Parathyroid adenoma (tissue), 2 donors: ENCODE data around the gene BRD9.

Experiments used
- H2AFZ ChIP-seq: fragments of 300-600 bp; sonication (generic); one replicate; pipeline ENCODE4 v1.7.0; 2017; ENCODE audit warnings: antibody characterized with exemption, mild to moderate bottlenecking
- H3K27ac ChIP-seq: fragments of 300-600 bp; sonication (generic); one replicate; pipeline ENCODE4 v1.7.0; 2017
- H3K27me3 ChIP-seq: fragments of 300-600 bp; sonication (generic); one replicate; pipeline ENCODE4 v1.7.0; 2017; ENCODE audit warnings: low read length; ENCODE audit not compliant: control insufficient read depth, insufficient read depth
- H3K36me3 ChIP-seq: fragments of 300-600 bp; sonication (generic); one replicate; pipeline ENCODE4 v1.7.0; 2017; ENCODE audit warnings: low read length; ENCODE audit not compliant: control insufficient read depth, insufficient read depth
- H3K4me1 ChIP-seq: fragments of 300-600 bp; sonication (generic); one replicate; pipeline ENCODE4 v1.7.0; 2017; ENCODE audit warnings: control low read depth
- H3K4me2 ChIP-seq: fragments of 300-600 bp; sonication (generic); one replicate; pipeline ENCODE4 v1.7.0; 2017; ENCODE audit warnings: low read length
- H3K4me3 ChIP-seq: fragments of 300-600 bp; sonication (generic); one replicate; pipeline ENCODE4 v1.7.0; 2017; ENCODE audit warnings: low read depth, low read length
- H3K79me2 ChIP-seq: fragments of 300-600 bp; sonication (generic); one replicate; pipeline ENCODE4 v1.7.0; 2017; ENCODE audit warnings: control low read depth
- H3K9ac ChIP-seq: fragments of 300-600 bp; sonication (generic); one replicate; pipeline ENCODE4 v1.7.0; 2017; ENCODE audit warnings: mild to moderate bottlenecking
- H3K9me3 ChIP-seq: fragments of 300-600 bp; sonication (generic); one replicate; pipeline ENCODE4 v1.7.0; 2017; ENCODE audit warnings: low read length; ENCODE audit not compliant: control insufficient read depth
- TF ChIP-seq, protein P1 (sequence below): fragments of 300-600 bp; sonication (generic); IDR thresholded peaks from one replicate; pipeline ENCODE4 v1.7.0; 2017; ENCODE audit warnings: antibody characterized with exemption, mild to moderate bottlenecking
- donor health status: primary hyperparathyroidism.

Gene BRD9

DNA sequence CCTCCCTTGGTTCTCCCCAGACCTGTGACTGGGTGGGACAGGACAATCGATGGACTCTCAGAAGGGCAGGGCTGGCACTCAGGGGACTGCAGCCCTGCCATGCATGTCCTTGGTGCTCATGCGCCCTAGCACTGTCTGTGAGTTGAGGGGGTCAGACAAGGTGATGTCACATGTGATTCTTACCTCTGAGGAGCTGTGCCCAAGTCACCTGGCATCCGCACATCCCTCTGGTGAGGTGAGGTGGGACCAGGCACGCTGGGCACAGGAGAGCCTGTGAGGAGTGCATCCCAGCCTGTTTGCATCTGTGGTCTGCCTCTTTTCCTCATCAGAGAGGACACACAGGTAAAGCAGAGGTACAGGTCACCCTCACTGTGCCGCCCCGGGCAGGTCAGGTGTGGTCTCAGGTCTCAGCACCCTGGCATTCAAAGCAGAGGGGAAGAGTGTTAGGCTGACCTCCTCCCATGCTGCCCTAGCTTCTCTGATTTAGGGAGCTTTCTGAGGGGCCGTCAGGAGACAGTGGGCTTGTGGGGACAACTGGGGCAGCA is 14.8 kb upstream of the BRD9 start:
- Histone ChIP-seq H3K36me3 (no peaks in the 10 kb centered on the region), H3K4me3 (no peak overlapping the region), H3K27me3 (no peaks in the 10 kb centered on the region), H3K9ac (no peak overlapping the region), H3K27ac (no peak overlapping the region), H3K9me3 (no peaks in the 10 kb centered on the region), H3K4me1 (no peaks in the 10 kb centered on the region), H3K4me2 (no peak overlapping the region), H3K79me2 (no peaks in the 10 kb centered on the region), H2AFZ (no peak overlapping the region)
- TF ChIP-seq, protein P1, sequence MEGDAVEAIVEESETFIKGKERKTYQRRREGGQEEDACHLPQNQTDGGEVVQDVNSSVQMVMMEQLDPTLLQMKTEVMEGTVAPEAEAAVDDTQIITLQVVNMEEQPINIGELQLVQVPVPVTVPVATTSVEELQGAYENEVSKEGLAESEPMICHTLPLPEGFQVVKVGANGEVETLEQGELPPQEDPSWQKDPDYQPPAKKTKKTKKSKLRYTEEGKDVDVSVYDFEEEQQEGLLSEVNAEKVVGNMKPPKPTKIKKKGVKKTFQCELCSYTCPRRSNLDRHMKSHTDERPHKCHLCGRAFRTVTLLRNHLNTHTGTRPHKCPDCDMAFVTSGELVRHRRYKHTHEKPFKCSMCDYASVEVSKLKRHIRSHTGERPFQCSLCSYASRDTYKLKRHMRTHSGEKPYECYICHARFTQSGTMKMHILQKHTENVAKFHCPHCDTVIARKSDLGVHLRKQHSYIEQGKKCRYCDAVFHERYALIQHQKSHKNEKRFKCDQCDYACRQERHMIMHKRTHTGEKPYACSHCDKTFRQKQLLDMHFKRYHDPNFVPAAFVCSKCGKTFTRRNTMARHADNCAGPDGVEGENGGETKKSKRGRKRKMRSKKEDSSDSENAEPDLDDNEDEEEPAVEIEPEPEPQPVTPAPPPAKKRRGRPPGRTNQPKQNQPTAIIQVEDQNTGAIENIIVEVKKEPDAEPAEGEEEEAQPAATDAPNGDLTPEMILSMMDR: no peak

DNA sequence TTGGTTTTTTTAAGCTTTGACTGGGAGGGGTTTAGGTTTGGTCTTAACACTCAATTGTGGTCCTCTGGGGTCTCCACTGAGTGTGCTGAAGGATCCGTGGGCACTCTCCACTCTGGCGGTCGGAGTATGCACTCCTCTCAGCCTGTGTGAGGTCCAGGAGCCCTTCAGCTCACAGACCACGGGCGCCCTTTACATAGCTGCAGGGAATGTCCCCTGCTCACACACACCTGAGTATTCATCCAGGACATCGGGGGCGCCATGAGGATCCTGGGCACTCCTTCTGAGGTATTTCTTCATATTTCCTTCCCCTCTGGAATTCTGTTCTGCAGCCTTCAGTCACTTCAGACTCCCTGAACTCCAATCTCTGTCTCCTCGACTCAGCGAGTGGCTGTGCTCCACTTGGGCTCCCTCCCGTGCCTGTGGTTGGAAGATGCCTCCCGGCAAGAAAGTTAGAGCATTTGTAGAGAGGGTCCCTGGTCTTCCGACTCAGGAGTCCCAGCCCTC is 12.6 kb upstream of the BRD9 start:
- no peak overlapping the region for H3K4me2 ChIP-seq
- H3K27me3 ChIP-seq: no peaks in the 10 kb centered on the region
- TF ChIP-seq, protein P1: no peak
- H3K27ac ChIP-seq: no peak overlapping the region
- no peaks in the 10 kb centered on the region for H3K9me3 ChIP-seq
- no peaks in the 10 kb centered on the region for H3K36me3 ChIP-seq
- H3K4me3 ChIP-seq: no peak overlapping the region
- no peaks in the 10 kb centered on the region for H3K4me1 ChIP-seq
- no peak overlapping the region for H3K9ac ChIP-seq
- no peaks in the 10 kb centered on the region for H3K79me2 ChIP-seq
- no peak overlapping the region for H2AFZ ChIP-seq

DNA sequence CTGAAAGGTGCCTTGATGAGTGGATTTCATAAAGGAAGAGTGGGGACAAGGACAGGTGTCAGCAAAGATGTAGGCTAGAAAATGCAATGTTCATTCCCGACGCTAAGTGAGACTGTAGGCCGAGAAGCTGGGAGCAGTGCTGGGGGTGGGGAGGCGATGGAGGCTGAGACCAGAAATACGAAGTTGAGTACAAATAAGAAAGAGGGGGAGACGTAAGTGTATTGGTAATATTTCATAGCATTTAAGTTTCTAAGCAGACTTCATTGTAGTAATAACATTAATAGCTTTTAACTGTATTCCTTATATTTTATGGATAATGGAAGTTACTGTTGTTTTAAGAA is 11.1 kb upstream of the BRD9 start:
- Histone ChIP-seq H3K9me3 (no peaks in the 10 kb centered on the region), H3K79me2 (no peaks in the 10 kb centered on the region), H3K27ac (no peak overlapping the region), H3K9ac (no peak overlapping the region), H3K4me3 (no peak overlapping the region), H3K4me2 (no peak overlapping the region), H3K27me3 (no peaks in the 10 kb centered on the region), H3K36me3 (no peaks in the 10 kb centered on the region), H3K4me1 (no peaks in the 10 kb centered on the region), H2AFZ (no peak overlapping the region)
- TF ChIP-seq, protein P1: no peak

DNA sequence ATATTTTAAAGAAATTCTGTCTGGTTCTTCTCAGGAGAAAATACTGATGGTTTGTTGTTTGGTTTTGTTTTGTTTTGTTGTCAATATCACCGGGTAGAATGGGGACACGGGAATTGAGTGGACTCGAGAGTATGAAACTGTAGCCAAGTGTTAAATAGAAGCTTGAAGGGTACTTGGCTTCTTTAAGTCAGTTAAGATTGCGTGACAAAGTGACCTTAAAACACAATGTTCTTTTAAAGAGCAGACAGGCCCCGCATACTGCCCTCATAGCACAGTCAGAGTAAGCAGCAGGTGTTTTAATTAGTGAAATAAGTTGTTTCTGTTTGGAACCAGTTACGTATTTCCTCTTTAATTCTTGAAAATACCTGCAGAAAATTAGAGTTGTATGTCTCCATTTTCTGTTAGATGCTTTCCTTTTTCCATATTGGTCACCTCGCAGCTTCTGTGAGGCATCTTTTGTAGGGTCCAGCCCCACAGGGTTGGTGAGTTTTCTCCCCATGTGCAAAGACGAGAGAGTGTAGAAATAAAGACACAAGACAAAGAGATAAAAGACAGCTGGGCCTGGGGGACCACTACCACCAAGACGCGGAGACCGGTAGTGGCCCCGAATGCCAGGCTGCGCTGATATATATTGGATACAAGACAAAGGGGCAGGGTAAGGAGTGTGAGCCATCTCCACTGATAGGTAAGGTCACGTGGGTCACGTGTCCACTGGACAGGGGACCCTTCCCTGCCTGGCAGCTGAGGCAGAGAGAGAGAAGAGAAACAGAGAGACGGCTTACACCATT is 9.7 kb upstream of the BRD9 start:
- Histone ChIP-seq H3K36me3 (no peaks in the 10 kb centered on the region), H3K4me3 (no peak overlapping the region), H3K79me2 (no peaks in the 10 kb centered on the region), H3K4me1 (no peaks in the 10 kb centered on the region), H3K4me2 (no peak overlapping the region), H3K9ac (no peak overlapping the region), H3K9me3 (no peaks in the 10 kb centered on the region), H3K27ac (no peak overlapping the region), H3K27me3 (no peaks in the 10 kb centered on the region), H2AFZ (no peak overlapping the region)
- TF ChIP-seq, protein P1: no peak

DNA sequence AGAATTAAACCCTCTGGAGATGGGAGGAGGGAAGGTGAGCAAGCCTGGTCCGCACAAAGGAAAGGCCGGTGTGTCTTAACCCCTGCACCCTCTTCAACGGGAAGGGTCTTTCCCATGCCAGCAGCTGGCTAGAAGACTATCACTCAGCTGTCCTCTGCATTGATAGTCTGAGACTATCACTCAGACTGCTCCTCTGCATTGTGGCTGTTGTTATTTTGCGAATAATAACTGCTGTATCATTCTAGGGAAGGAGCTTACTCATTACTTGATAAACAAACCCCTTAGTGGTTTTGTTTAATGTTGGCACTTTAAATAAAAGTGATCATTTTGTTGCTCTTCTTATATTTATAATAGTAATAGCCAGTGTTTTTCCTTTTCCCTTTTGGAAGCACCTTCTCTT is 8.2 kb upstream of the BRD9 start:
- TF ChIP-seq, protein P1: no peak
- Histone ChIP-seq H3K36me3 (no peaks in the 10 kb centered on the region), H3K79me2 (no peaks in the 10 kb centered on the region), H3K4me1 (no peaks in the 10 kb centered on the region), H3K27me3 (no peaks in the 10 kb centered on the region), H3K4me3 (no peak overlapping the region), H3K27ac (no peak overlapping the region), H3K9ac (no peak overlapping the region), H2AFZ (no peak overlapping the region), H3K9me3 (no peaks in the 10 kb centered on the region), H3K4me2 (no peak overlapping the region)
